ENCODE results near the gene KCNJ11.

KCNJ11 gene

DNA sequence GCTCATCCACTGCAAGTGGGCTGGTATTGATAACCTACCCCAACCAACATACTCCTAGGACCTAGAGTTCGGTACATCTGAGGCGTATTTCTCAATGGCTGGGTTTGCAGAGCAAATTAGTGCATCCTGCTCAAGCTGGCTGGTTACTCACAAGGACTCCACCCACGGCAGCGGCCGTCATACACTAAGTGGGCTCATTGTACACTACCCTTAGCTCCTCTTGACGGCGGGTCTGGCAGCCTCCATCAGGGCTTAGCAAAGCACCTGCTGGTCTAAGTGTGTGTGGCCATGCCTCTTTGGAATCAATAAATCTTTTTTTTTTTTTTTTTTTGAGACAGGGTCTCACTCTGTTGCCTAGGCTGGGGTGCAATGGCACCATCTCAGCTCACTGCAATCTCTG, 20.2 kb upstream of the KCNJ11 start:
- no peak for DNase-seq

GRCh38 chr11:17408026-17408425, 19.6 kb upstream of the KCNJ11 start:
- DNase-seq = no peak

- DNase-seq = no peak
Measured at GRCh38 chr11:17407575-17407974, 19.1 kb upstream of the KCNJ11 start.

DNA sequence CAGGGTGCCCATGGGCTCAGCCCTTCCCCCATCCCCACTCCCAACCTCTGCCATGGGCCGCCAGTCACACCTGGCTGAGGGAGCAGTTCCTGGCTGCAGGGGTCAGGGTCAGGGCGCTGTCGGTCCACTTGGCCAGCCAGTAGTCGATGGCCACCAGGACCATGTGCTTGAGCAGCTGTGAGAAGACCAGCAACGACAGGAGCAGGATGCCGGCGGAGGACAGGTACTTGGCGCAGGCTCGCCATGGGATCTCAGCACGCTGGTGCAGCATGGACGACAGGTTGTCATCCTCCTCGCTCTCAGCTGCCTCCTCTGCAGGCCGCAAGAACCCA, 18.3 kb upstream of the KCNJ11 start:
- DNase-seq = no peak

- no peak for DNase-seq
Measured at GRCh38 chr11:17406082-17406817, 17.8 kb upstream of the KCNJ11 start.

DNA sequence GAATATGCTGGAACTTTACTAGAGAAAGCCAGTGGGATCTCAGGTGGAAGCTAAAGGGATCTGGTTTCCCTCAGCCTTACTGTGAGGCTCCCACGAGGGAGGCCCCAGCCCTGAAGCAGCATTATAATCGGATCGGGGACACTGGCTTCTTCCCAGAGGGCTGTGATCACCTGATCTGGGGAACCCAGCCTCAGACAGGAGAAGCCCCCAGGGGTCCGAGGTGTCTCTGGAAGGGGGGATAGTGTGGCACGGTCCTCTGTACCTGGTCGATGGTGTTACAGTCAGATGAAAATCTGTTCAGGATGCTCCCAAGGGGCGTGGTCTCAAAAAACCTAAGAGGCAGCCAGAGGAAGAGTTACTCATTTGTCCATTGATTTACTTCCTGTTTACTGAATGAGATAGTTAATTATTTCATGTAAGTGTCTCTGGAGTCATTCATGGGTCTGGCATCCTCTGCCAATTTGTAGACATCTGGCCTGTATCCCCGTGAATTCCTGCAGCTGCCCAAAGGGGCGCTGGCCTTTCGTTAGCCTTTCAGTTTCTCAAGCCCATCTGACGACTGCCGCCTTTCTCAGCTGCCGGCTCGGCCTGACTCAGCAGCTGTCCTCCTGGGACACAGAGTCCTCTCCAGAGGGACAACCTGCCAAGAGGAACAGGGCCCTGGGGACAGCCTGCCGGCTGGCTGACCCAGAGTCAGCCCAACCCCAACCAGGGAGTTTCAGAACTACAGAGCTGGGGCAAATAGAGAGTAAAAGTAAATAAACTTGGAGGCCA, 17.0 kb upstream of the KCNJ11 start:
- peak in 46 of 51 donors; percentile 6 to 91 (median 59) for DNase-seq

- DNase-seq = no peak
Measured at GRCh38 chr11:17403980-17404759, 15.7 kb upstream of the KCNJ11 start.

GRCh38 chr11:17402486-17402885, 14.0 kb upstream of the KCNJ11 start:
- DNase-seq = no peak

GRCh38 chr11:17401841-17402240, 13.4 kb upstream of the KCNJ11 start:
- DNase-seq = no peak

DNA sequence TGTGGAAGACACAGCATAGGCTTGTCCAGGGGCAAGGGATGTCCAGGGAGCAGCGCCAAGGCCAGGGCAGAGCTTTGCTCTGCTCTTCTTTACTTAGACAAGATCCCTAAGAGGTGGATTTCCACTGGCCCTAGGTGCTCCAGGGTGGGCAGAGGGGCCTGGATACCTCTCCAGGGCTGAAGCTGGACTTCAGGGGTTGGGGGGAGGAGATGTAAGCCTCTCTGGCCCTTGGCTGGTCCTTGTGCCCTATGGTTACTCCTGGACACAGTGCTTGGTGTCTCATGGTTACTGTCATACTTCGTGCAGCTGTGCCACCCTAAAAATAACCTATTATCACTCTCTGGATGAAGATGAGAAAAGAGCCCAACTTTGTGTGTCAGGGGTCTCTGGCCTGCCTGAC, 12.9 kb upstream of the KCNJ11 start:
- no peak for DNase-seq

DNA sequence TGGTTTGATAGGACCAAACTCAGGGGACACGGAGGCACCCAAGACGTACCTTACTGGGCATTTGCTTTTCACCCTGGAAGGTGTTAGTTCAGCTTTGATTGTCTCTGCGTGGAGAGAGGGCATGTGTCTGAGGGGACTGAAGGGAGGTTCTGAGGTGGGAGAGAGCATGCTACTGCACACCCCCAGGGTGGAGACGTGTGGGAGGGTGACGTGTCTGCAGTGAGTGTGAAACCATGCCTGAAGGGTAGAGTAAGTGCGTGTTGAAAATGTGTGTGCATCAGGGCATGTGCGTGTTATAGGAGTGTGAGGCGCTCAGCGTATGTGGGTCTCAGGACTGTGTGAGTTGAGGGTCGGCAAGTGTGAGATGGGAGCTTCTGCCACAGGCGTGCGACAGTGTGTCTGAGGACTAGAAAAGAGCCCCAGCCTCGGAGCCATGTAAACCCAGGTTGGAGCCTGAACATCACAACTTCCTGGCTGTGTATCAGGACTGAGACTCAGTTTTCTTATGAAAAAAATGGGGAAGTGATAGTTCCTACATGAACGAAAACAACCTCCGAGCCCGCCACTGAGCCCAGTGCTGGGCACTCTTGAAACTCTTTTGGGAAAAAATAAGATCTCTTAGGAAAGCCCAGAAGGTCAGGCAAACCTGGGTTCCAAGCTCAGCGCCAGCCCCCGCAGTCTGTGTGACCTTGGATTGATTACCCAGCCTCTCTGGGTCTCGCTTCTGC, 11.8 kb upstream of the KCNJ11 start:
- no peak for DNase-seq

DNA sequence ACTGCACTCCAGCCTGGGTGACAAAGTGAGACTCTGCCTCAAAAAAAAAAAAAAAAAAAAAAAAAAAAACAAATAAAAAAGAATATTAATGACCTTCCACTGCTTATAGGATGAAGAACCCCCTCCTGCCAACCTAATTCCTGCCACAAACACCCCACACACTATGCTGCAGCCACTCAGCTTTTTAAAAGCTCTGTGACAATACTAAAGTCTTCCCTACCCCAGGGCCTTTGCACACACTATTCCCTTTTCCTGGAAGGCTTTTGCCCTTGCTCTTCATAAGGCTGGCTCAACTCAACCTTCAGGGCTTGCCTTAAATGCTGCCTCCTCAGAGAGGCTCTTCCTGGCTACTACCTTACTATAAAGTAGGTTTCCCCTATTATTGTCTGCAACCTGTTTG, 10.8 kb upstream of the KCNJ11 start:
- DNase-seq = no peak

GRCh38 chr11:17397311-17398002, 9.0 kb upstream of the KCNJ11 start:
- DNase-seq = no peak

DNA sequence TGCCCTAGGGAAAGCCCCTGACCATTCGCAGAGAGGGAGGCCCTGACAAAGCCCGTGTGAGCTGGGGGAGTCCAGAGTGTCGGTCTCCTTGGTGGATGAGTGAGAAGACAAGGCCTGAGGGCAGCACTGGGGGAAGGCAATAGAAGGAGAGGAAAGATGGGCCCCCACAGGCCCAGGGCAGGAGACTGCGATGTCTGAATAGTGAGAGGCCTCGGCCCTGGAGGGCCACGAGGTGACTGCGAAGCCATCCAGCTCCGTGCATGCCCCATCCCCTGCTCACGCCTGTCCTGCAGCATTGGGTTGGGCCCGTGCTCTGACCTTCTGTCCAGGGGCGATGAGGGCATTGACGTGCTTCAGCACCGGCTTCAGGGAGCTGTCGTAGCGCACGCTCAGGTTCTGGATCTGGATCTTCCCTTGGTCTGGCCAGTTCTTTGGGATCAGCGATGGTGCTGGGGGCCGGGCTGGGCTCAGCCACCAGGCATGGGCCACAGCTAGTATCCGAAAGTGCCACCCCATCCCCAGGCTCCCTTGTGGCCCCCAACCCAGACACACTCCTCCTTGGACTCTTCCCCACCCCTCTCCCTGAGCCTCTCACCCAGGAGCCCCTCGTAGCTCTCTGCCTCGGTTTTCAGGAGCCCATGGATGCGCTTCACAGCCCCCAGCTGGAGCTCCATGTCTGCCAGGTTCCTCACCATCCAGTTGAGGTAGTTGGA, 8.3 kb upstream of the KCNJ11 start:
- DNase-seq = no peak

DNA sequence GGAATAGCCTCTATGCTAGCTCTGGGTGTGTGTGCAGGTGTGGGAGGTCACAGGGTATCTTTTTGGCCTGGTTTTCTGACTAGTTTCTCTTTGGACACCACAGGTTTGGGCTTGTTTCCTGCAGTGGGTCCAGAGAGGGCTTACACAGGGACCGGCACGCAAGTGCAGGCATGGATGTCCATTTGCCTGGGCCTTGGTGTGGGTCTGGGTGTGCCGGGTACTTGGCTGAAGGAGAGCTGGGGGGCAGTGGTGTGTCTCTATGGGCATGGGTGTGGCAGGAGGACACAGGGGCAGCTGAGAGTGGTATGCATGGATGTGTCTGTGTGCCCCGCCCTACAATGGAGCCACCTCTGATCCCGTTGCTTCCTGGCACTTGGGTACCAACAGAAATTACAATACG, 7.5 kb upstream of the KCNJ11 start:
- DNase-seq = no peak

DNA sequence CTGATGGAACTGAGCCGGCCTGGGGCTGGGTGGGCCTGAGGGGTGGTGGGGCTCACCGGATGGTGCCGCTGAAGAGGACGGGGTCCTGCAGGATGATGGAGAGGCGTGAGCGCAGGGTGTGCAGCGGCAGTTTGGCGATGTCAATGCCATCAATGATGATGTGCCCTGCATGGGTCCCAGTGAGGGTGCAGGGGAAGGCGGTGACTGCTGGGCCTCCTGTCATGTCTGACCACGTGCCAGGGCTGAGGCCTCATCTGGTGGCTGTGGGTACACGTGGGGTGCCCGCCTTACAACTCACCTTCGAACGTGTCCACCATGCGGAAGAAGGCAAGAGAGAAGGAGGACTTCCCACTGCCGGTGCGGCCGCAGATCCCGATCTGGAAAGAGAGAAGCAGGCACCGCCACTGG, 7.1 kb upstream of the KCNJ11 start:
- no peak for DNase-seq

GRCh38 chr11:17394743-17395390, 6.4 kb upstream of the KCNJ11 start:
- no peak for DNase-seq

DNA sequence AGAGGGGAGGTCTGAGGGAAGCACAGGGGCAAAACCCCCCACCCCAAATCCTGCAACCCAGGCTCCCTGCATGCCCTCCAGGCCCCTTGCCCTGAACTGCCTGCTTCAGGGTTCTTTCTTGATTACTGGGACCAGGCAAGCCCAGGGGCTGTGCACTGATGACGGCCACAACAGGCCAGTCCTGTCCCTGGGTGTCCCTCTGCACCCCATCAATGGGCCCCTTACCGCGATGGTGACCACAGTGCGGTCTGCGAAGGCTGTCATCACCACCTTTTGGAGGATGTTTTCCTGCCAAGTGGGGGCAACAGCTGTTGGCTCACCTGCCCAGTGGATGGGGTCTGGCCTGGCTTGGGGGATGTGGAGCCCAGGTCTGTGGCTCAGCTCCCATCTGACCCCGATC, 5.0 kb upstream of the KCNJ11 start:
- no peak for DNase-seq

DNA sequence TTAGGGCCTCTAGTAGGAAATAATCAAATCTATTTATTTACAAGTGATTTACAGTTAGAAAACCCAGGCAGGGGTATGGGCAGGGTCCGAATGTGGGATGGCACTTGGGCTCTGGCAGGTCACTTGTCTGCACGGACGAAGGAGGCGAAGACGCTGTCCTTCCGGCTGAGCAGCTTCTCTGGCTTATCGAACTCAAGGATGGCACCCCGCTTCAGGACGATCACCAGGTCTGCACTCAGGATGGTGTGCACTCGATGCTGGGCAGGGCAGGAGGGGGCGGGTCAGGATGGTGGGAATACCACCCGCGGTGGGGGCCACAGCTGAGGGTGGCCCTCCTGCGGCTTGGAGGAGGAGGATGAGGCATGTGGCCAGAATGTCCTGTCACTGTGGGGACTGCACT, 4.4 kb upstream of the KCNJ11 start:
- no peak for DNase-seq

Data from hypothalamus (tissue), 51 donors.